WTC11 (cell line): ENCODE results near the gene ZSWIM3. TPM values are rescaled to one million over a fixed set of nuclear protein-coding genes. Genes with fewer than 3 reads are reported as not detected.

Experiments
- ATAC-seq: fragments of 200-7000 bp; cut with Tn5 transposase; 2 replicates; pipeline ENCODE4 v1.10.0; 2021; ENCODE audit warnings: mild to moderate bottlenecking, moderate library complexity
- CTCF ChIA-PET: fragments of 300-600 bp; sonication (Branson Sonifier 250); formaldehyde crosslinking; loops from one replicate; lab custom pipeline; 2021; ENCODE audit warnings: antibody characterized with exemption; lab: Charles Lee
- POLR2A ChIA-PET: fragments of 350-600 bp; sonication (Branson Sonifier 250); formaldehyde crosslinking; loops from one replicate; lab custom pipeline; 2021; ENCODE audit warnings: antibody characterized with exemption; lab: Charles Lee
- DNase-seq: peaks from one replicate; pipeline ENCODE4 v3.0.0; 2021; ENCODE audit warnings: low spot score
- H3K27ac Mint-ChIP-seq: 2 replicates; pipeline ENCODE4 v1.8.0; 2021; ENCODE audit warnings: mixed read lengths
- H3K27me3 Mint-ChIP-seq: 2 replicates; pipeline ENCODE4 v1.8.0; 2021; ENCODE audit warnings: low read depth, mild to moderate bottlenecking, moderate library complexity, mixed read lengths
- H3K36me3 Mint-ChIP-seq: 2 replicates; pipeline ENCODE4 v1.8.0; 2021; ENCODE audit warnings: mixed read lengths
- H3K4me1 Mint-ChIP-seq: 2 replicates; pipeline ENCODE4 v1.8.0; 2022; ENCODE audit warnings: mixed read lengths
- H3K4me3 Mint-ChIP-seq: 2 replicates; pipeline ENCODE4 v1.8.0; 2021; ENCODE audit warnings: mild to moderate bottlenecking, moderate library complexity, mixed read lengths
- H3K9me3 Mint-ChIP-seq: 2 replicates; pipeline ENCODE4 v1.8.0; 2021; ENCODE audit warnings: mixed read lengths
- EMX1 ChIP-seq: fragments of 250-450 bp; sonication (Bioruptor Pico); IDR thresholded peaks from 2 replicates; pipeline ENCODE4 v1.8.0; 2021; ENCODE audit warnings: mild to moderate bottlenecking
- ESRRA ChIP-seq: sonication (generic); formaldehyde crosslinking; IDR thresholded peaks from 2 replicates; pipeline ENCODE4 v1.8.1; 2022; ENCODE audit warnings: mild to moderate bottlenecking, missing genetic modification reagents, borderline replicate concordance
- FOXP1 ChIP-seq: sonication (generic); formaldehyde crosslinking; IDR thresholded peaks from 2 replicates; pipeline ENCODE4 v1.8.0; 2022; ENCODE audit warnings: missing genetic modification reagents, mild to moderate bottlenecking, moderate library complexity, borderline replicate concordance
- GABPB1 ChIP-seq: sonication (generic); formaldehyde crosslinking; IDR thresholded peaks from 2 replicates; pipeline ENCODE4 v1.8.1; 2023; ENCODE audit warnings: mild to moderate bottlenecking, missing genetic modification reagents
- GTF2I ChIP-seq: fragments of 250-450 bp; sonication (Bioruptor Pico); conservative IDR thresholded peaks from 2 replicates; pipeline ENCODE4 v1.4.0; 2021; ENCODE audit warnings: mild to moderate bottlenecking
- JAZF1 ChIP-seq: fragments of 250-450 bp; sonication (Bioruptor Pico); IDR thresholded peaks from 2 replicates; pipeline ENCODE4 v1.9.0; 2021; ENCODE audit warnings: moderate library complexity, mild to moderate bottlenecking, inconsistent platforms
- KAT7 ChIP-seq: sonication (generic); formaldehyde crosslinking; IDR thresholded peaks from 2 replicates; pipeline ENCODE4 v1.8.1; 2023; ENCODE audit warnings: missing genetic modification reagents, mild to moderate bottlenecking, borderline replicate concordance
- MXD4 ChIP-seq: fragments of 250-450 bp; sonication (Bioruptor Pico); IDR thresholded peaks from 2 replicates; pipeline ENCODE4 v1.8.0; 2021; ENCODE audit warnings: mild to moderate bottlenecking, moderate library complexity, borderline replicate concordance
- NFYB ChIP-seq: sonication (generic); formaldehyde crosslinking; conservative IDR thresholded peaks from 2 replicates; pipeline ENCODE4 v1.8.0; 2022; ENCODE audit warnings: low read depth, missing genetic modification reagents
- NR1H2 ChIP-seq: sonication (generic); formaldehyde crosslinking; IDR thresholded peaks from 2 replicates; pipeline ENCODE4 v1.9.0; 2021; ENCODE audit warnings: mild to moderate bottlenecking, moderate library complexity, missing genetic modification reagents
- TEAD1 ChIP-seq: sonication (generic); formaldehyde crosslinking; IDR thresholded peaks from 2 replicates; pipeline ENCODE4 v1.8.0; 2022; ENCODE audit warnings: mild to moderate bottlenecking, missing genetic modification reagents
- TEAD4 ChIP-seq: sonication (generic); formaldehyde crosslinking; IDR thresholded peaks from 2 replicates; pipeline ENCODE4 v1.8.0; 2022; ENCODE audit warnings: mild to moderate bottlenecking, missing genetic modification reagents
- ZNF121 ChIP-seq: sonication (generic); formaldehyde crosslinking; IDR thresholded peaks from 2 replicates; pipeline ENCODE4 v1.8.0; 2023; ENCODE audit warnings: missing genetic modification reagents
- ZNF138 ChIP-seq: sonication (generic); formaldehyde crosslinking; conservative IDR thresholded peaks from 2 replicates; pipeline ENCODE4 v1.8.1; 2022; ENCODE audit warnings: mild to moderate bottlenecking, moderate library complexity, missing genetic modification reagents
- ZNF423 ChIP-seq: fragments of 250-450 bp; sonication (Bioruptor Pico); IDR thresholded peaks from 2 replicates; pipeline ENCODE4 v2.1.2; 2022; ENCODE audit warnings: mild to moderate bottlenecking, moderate library complexity
- total RNA-seq: library from RNA; stranded (reverse); gene quantifications from 3 replicates; pipeline ENCODE4 v1.2.3, GENCODE V29; 2021
- TF ChIP-seq, protein P1 (sequence below): fragments of 250-450 bp; sonication (Bioruptor Pico); IDR thresholded peaks from 2 replicates; pipeline ENCODE4 v1.8.0; 2021; ENCODE audit warnings: mild to moderate bottlenecking
- TF ChIP-seq, protein P2 (sequence below): sonication (generic); formaldehyde crosslinking; IDR thresholded peaks from 2 replicates; pipeline ENCODE4 v1.8.0; 2022; ENCODE audit warnings: missing genetic modification reagents
- TF ChIP-seq, protein P3 (sequence below): sonication (generic); formaldehyde crosslinking; IDR thresholded peaks from 2 replicates; pipeline ENCODE4 v1.8.0; 2022; ENCODE audit warnings: mild to moderate bottlenecking, missing genetic modification reagents
- TF ChIP-seq, protein P4 (sequence below): sonication (generic); formaldehyde crosslinking; IDR thresholded peaks from 2 replicates; pipeline ENCODE4 v1.8.1; 2022; ENCODE audit warnings: low read depth, mild to moderate bottlenecking, moderate library complexity, missing genetic modification reagents, borderline replicate concordance
- TF ChIP-seq, protein P5 (sequence below): sonication (generic); formaldehyde crosslinking; conservative IDR thresholded peaks from 2 replicates; pipeline ENCODE4 v1.8.1; 2023; ENCODE audit warnings: mild to moderate bottlenecking, low read depth, missing genetic modification reagents, moderate library complexity
- TF ChIP-seq, protein P6 (sequence below): fragments of 250-450 bp; sonication (Bioruptor Pico); IDR thresholded peaks from 2 replicates; pipeline ENCODE4 v1.9.0; 2021; ENCODE audit warnings: mild to moderate bottlenecking

The ZSWIM3 gene
- total RNA-seq, 1 experiment from 2014 or later = 3.4 TPM

DNA sequence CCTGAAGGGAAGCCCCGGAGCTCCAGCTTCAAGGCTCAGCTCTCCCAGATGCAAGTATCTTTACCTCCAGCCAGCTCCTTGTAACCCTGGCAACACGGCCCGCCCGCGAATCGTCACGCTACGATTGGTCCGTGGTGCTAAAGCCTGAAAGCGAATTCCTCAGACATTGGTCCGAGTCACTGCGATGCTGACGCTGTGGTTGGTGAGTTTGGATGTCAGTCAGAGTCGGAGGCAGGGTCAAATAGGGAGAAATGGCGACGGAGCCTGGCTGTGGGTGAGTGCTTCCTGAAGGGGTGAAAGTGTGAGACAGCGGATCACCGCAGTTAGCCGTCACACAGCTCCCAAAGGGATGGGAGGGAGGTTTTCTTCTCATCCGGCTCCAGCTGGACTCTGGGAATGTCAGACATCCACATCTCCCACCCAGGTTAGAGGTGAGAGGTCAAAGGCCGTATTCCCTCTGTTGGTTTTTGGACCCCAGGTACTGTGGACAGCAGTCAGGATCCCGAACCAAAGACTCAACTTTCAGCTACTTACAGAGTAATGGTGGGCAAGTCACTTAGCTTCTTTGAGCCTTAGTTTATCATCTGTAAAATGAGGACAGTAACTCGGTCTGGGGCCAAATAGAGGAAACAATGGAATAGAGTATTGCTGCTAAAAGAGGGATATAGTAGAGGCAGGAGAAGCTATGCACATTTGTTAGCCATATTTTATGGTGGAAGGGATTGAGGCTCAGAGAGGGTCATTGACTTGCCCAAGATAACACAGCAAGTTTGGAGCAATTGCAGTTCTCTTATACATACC, 23.8 kb downstream of the ZSWIM3 start, which contains the start of gene ZSWIM1 (continued):
- no peak for TF ChIP-seq GTF2I (CRISPR knock-in tag)
- no peak for TF ChIP-seq NR1H2 (CRISPR knock-in tag)
- no peak for TF ChIP-seq ESRRA (CRISPR knock-in tag)

DNA sequence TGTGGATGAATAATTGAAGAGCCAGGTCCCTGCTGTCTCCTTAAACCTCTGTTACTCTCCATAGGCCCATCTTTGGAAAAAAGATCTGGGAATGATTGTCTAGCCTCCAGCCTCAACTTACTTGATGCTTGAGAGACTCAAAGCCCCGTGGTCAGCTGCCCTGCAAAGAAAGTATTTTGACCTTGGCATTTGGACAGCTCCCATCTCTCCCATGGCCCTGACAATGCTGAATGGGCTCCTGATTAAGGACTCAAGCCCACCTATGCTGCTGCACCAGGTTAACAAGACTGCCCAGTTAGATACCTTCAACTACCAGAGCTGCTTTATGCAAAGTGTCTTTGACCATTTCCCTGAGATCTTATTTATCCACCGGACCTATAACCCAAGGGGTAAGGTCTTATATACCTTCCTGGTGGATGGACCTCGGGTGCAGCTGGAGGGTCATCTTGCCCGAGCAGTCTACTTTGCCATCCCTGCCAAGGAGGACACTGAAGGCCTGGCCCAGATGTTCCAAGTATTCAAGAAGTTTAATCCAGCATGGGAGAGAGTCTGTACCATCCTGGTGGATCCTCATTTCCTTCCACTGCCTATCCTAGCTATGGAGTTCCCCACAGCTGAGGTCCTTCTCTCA, 25.2 kb downstream of the ZSWIM3 start:
- no peak for TF ChIP-seq MXD4 (CRISPR knock-in tag)
- TF ChIP-seq JAZF1 = no peak
- TF ChIP-seq ZNF121 = no peak
- TF ChIP-seq FOXP1 (CRISPR knock-in tag) = no peak
- TF ChIP-seq, protein P1, sequence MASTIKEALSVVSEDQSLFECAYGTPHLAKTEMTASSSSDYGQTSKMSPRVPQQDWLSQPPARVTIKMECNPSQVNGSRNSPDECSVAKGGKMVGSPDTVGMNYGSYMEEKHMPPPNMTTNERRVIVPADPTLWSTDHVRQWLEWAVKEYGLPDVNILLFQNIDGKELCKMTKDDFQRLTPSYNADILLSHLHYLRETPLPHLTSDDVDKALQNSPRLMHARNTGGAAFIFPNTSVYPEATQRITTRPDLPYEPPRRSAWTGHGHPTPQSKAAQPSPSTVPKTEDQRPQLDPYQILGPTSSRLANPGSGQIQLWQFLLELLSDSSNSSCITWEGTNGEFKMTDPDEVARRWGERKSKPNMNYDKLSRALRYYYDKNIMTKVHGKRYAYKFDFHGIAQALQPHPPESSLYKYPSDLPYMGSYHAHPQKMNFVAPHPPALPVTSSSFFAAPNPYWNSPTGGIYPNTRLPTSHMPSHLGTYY (CRISPR knock-in tag) = no peak
- TF ChIP-seq ZNF138 (CRISPR knock-in tag) = no peak
- TF ChIP-seq, protein P2, sequence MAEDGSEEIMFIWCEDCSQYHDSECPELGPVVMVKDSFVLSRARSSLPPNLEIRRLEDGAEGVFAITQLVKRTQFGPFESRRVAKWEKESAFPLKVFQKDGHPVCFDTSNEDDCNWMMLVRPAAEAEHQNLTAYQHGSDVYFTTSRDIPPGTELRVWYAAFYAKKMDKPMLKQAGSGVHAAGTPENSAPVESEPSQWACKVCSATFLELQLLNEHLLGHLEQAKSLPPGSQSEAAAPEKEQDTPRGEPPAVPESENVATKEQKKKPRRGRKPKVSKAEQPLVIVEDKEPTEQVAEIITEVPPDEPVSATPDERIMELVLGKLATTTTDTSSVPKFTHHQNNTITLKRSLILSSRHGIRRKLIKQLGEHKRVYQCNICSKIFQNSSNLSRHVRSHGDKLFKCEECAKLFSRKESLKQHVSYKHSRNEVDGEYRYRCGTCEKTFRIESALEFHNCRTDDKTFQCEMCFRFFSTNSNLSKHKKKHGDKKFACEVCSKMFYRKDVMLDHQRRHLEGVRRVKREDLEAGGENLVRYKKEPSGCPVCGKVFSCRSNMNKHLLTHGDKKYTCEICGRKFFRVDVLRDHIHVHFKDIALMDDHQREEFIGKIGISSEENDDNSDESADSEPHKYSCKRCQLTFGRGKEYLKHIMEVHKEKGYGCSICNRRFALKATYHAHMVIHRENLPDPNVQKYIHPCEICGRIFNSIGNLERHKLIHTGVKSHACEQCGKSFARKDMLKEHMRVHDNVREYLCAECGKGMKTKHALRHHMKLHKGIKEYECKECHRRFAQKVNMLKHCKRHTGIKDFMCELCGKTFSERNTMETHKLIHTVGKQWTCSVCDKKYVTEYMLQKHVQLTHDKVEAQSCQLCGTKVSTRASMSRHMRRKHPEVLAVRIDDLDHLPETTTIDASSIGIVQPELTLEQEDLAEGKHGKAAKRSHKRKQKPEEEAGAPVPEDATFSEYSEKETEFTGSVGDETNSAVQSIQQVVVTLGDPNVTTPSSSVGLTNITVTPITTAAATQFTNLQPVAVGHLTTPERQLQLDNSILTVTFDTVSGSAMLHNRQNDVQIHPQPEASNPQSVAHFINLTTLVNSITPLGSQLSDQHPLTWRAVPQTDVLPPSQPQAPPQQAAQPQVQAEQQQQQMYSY (CRISPR knock-in tag) = no peak
- TF ChIP-seq TEAD4 (CRISPR knock-in tag) = no peak
- TF ChIP-seq GABPB1 (CRISPR knock-in tag) = no peak
- TF ChIP-seq, protein P3, sequence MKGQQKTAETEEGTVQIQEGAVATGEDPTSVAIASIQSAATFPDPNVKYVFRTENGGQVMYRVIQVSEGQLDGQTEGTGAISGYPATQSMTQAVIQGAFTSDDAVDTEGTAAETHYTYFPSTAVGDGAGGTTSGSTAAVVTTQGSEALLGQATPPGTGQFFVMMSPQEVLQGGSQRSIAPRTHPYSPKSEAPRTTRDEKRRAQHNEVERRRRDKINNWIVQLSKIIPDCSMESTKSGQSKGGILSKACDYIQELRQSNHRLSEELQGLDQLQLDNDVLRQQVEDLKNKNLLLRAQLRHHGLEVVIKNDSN (CRISPR knock-in tag) = no peak
- TF ChIP-seq, protein P4, sequence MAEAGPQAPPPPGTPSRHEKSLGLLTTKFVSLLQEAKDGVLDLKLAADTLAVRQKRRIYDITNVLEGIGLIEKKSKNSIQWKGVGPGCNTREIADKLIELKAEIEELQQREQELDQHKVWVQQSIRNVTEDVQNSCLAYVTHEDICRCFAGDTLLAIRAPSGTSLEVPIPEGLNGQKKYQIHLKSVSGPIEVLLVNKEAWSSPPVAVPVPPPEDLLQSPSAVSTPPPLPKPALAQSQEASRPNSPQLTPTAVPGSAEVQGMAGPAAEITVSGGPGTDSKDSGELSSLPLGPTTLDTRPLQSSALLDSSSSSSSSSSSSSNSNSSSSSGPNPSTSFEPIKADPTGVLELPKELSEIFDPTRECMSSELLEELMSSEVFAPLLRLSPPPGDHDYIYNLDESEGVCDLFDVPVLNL (CRISPR knock-in tag) = no peak
- no peak for TF ChIP-seq KAT7 (CRISPR knock-in tag)
- TF ChIP-seq NFYB = no peak
- TF ChIP-seq ZNF423 = no peak
- TF ChIP-seq, protein P5, sequence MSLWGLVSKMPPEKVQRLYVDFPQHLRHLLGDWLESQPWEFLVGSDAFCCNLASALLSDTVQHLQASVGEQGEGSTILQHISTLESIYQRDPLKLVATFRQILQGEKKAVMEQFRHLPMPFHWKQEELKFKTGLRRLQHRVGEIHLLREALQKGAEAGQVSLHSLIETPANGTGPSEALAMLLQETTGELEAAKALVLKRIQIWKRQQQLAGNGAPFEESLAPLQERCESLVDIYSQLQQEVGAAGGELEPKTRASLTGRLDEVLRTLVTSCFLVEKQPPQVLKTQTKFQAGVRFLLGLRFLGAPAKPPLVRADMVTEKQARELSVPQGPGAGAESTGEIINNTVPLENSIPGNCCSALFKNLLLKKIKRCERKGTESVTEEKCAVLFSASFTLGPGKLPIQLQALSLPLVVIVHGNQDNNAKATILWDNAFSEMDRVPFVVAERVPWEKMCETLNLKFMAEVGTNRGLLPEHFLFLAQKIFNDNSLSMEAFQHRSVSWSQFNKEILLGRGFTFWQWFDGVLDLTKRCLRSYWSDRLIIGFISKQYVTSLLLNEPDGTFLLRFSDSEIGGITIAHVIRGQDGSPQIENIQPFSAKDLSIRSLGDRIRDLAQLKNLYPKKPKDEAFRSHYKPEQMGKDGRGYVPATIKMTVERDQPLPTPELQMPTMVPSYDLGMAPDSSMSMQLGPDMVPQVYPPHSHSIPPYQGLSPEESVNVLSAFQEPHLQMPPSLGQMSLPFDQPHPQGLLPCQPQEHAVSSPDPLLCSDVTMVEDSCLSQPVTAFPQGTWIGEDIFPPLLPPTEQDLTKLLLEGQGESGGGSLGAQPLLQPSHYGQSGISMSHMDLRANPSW (CRISPR knock-in tag) = no peak
- TF ChIP-seq TEAD1 (CRISPR knock-in tag) = no peak
- TF ChIP-seq, protein P6, sequence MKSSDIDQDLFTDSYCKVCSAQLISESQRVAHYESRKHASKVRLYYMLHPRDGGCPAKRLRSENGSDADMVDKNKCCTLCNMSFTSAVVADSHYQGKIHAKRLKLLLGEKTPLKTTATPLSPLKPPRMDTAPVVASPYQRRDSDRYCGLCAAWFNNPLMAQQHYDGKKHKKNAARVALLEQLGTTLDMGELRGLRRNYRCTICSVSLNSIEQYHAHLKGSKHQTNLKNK = no peak
- no peak for TF ChIP-seq EMX1 (CRISPR knock-in tag)
- peaks cover 25% of the 10 kb centered on the region for H3K36me3 Mint-ChIP-seq
- peaks cover 13% of the 10 kb centered on the region for H3K4me1 Mint-ChIP-seq
- ATAC-seq (no peak), DNase-seq (no peak)
- H3K4me3 Mint-ChIP-seq = peak overlapping the region; percentile 69
- CTCF ChIA-PET = interaction anchor here (2.5 kb wide), 1 partner anchor 8 kb away, joined by 38 read pairs; the partner anchor contains the start of genes CTSA and NEURL2
- H3K27me3 Mint-ChIP-seq = no peaks in the 10 kb centered on the region
- no peaks in the 10 kb centered on the region for H3K9me3 Mint-ChIP-seq
- POLR2A ChIA-PET = interaction anchor here (0.6 to 2.1 kb wide), 3 partner anchors 8 to 31 kb away, joined by 3 to 14 read pairs (median 4); no protein-coding TSS in a partner anchor
- peak overlapping the region; percentile 42; the same call in 1 of the 2 replicates for H3K27ac Mint-ChIP-seq
